ENCODE measurements around the gene PDPK1.

GRCh38 chr16:2614761-2615191 lies 77.0 kb downstream of the PDPK1 start:
- TF ChIP-seq CTCF (IDR thresholded peaks at IDR 0.05) (no peak), POLR2A (IDR thresholded peaks at IDR 0.05) (no peak)

Data from lower leg skin (tissue), 3 donors.